HEK293 (cell line): Measurements from ENCODE around the gene WNT16.

ENCODE experiments used
- CTCF ChIA-PET: fragments of 350-600 bp; formaldehyde crosslinking; extraction: SDS; loops from one replicate; lab custom pipeline; 2021; ENCODE audit warnings: antibody characterized with exemption; lab: Yijun Ruan, JAX
- POLR2A ChIA-PET: fragments of 300-600 bp; formaldehyde crosslinking; extraction: SDS; loops from one replicate; lab custom pipeline; 2020; ENCODE audit warnings: antibody characterized with exemption, inconsistent platforms; lab: Yijun Ruan, JAX
- H3K27ac ChIP-seq: fragments of 200-500 bp; sonication (Bioruptor generic); 2 replicates; pipeline ENCODE4 v1.5.1; 2014; ENCODE audit warnings: low read depth, low read length, control low read depth, inconsistent platforms; ENCODE audit errors: extremely low read depth
- H3K36me3 ChIP-seq, 2 experiments: fragments of 200-500 bp in 1 of 2; sonication (Bioruptor generic) in 1 of 2; 1 replicate in 1 of 2; 2 replicates in 1 of 2; pipeline ENCODE4 v1.5.1; 2014 to 2017; ENCODE audit warnings: inconsistent platforms in 2 of 2, low read length in 2 of 2; ENCODE audit not compliant: control insufficient read depth in 2 of 2, insufficient read depth in 1 of 2
- H3K4me1 ChIP-seq: fragments of 200-500 bp; sonication (Bioruptor generic); 2 replicates; pipeline ENCODE4 v1.5.1; 2014; ENCODE audit warnings: mild to moderate bottlenecking, low read length, inconsistent platforms; ENCODE audit not compliant: control insufficient read depth, insufficient read depth
- H3K4me3 ChIP-seq: 2 replicates; pipeline ENCODE4 v1.5.1; 2011; ENCODE audit warnings: low read depth, mild to moderate bottlenecking, control low read depth, low read length, moderate library complexity
- H3K9me3 ChIP-seq: fragments of 200-500 bp; sonication (Bioruptor generic); 2 replicates; pipeline ENCODE4 v1.5.1; 2014; ENCODE audit warnings: low read depth, low read length, inconsistent platforms; ENCODE audit not compliant: control insufficient read depth, insufficient read depth
- BCL11B ChIP-seq: fragments of 450-650 bp; formaldehyde crosslinking; IDR thresholded peaks from 2 replicates; pipeline ENCODE4 v1.5.1; 2016; ENCODE audit warnings: low read depth, missing biosample characterization, missing genetic modification characterization
- ELK4 ChIP-seq: IDR thresholded peaks from 2 replicates; pipeline ENCODE4 v1.6.1; 2011; ENCODE audit warnings: mild to moderate bottlenecking, low read depth, low read length, borderline replicate concordance
- MEIS1 ChIP-seq: sonication (generic); formaldehyde crosslinking; IDR thresholded peaks from 2 replicates; pipeline ENCODE4 v1.8.1; 2022; ENCODE audit warnings: missing genetic modification reagents, mild to moderate bottlenecking, borderline replicate concordance
- YY2 ChIP-seq: fragments of 450-650 bp; formaldehyde crosslinking; IDR thresholded peaks from 2 replicates; pipeline ENCODE4 v1.5.1; 2016; ENCODE audit warnings: missing biosample characterization, missing genetic modification characterization
- ZBTB48 ChIP-seq: fragments of 450-650 bp; formaldehyde crosslinking; IDR thresholded peaks from 2 replicates; pipeline ENCODE4 v1.5.1; 2016; ENCODE audit warnings: missing biosample characterization, missing genetic modification characterization
- ZBTB7A ChIP-seq: fragments of 450-650 bp; formaldehyde crosslinking; IDR thresholded peaks from 2 replicates; pipeline ENCODE4 v1.5.1; 2016; ENCODE audit warnings: low read depth, missing biosample characterization, missing genetic modification characterization
- ZFP37 ChIP-seq: fragments of 450-650 bp; formaldehyde crosslinking; IDR thresholded peaks from 2 replicates; pipeline ENCODE4 v1.5.1; 2016; ENCODE audit warnings: missing biosample characterization, missing genetic modification characterization
- ZFP41 ChIP-seq: fragments of 450-650 bp; formaldehyde crosslinking; IDR thresholded peaks from 2 replicates; pipeline ENCODE4 v1.5.1; 2016; ENCODE audit warnings: missing biosample characterization, missing genetic modification characterization, borderline replicate concordance
- ZNF132 ChIP-seq: fragments of 450-650 bp; formaldehyde crosslinking; IDR thresholded peaks from 2 replicates; pipeline ENCODE4 v1.5.1; 2017; ENCODE audit warnings: missing biosample characterization, missing genetic modification characterization, borderline replicate concordance
- ZNF140 ChIP-seq: fragments of 450-650 bp; formaldehyde crosslinking; IDR thresholded peaks from 2 replicates; pipeline ENCODE4 v1.5.1; 2016; ENCODE audit warnings: missing biosample characterization, missing genetic modification characterization
- ZNF157 ChIP-seq: fragments of 450-650 bp; formaldehyde crosslinking; IDR thresholded peaks from 2 replicates; pipeline ENCODE4 v1.5.1; 2016; ENCODE audit warnings: missing biosample characterization, missing genetic modification characterization
- ZNF404 ChIP-seq: fragments of 450-650 bp; formaldehyde crosslinking; IDR thresholded peaks from 2 replicates; pipeline ENCODE4 v1.5.1; 2017; ENCODE audit warnings: missing biosample characterization, missing genetic modification characterization
- ZNF423 ChIP-seq: fragments of 450-650 bp; formaldehyde crosslinking; IDR thresholded peaks from 2 replicates; pipeline ENCODE4 v1.5.1; 2016; ENCODE audit warnings: missing biosample characterization, missing genetic modification characterization
- ZNF580 ChIP-seq: fragments of 450-650 bp; formaldehyde crosslinking; IDR thresholded peaks from 2 replicates; pipeline ENCODE4 v1.5.1; 2016; ENCODE audit warnings: missing biosample characterization, missing genetic modification characterization
- ZNF585B ChIP-seq: fragments of 450-650 bp; formaldehyde crosslinking; IDR thresholded peaks from 2 replicates; pipeline ENCODE4 v1.5.1; 2016; ENCODE audit warnings: missing biosample characterization, missing genetic modification characterization
- ZNF654 ChIP-seq: fragments of 450-650 bp; formaldehyde crosslinking; IDR thresholded peaks from 2 replicates; pipeline ENCODE4 v1.5.1; 2016; ENCODE audit warnings: low read depth, missing biosample characterization, missing genetic modification characterization
- ZNF664 ChIP-seq: fragments of 450-650 bp; formaldehyde crosslinking; IDR thresholded peaks from 2 replicates; pipeline ENCODE4 v1.5.1; 2016; ENCODE audit warnings: missing biosample characterization, missing genetic modification characterization
- ZNF701 ChIP-seq: fragments of 450-650 bp; formaldehyde crosslinking; IDR thresholded peaks from 2 replicates; pipeline ENCODE4 v1.5.1; 2016; ENCODE audit warnings: missing biosample characterization, missing genetic modification characterization
- ZNF707 ChIP-seq: fragments of 450-650 bp; formaldehyde crosslinking; IDR thresholded peaks from 2 replicates; pipeline ENCODE4 v1.5.1; 2016; ENCODE audit warnings: missing biosample characterization, missing genetic modification characterization
- ZNF791 ChIP-seq: fragments of 450-650 bp; formaldehyde crosslinking; IDR thresholded peaks from 2 replicates; pipeline ENCODE4 v1.5.1; 2016; ENCODE audit warnings: missing biosample characterization, missing genetic modification characterization
- ZNF843 ChIP-seq: fragments of 450-650 bp; formaldehyde crosslinking; IDR thresholded peaks from 2 replicates; pipeline ENCODE4 v1.5.1; 2016; ENCODE audit warnings: missing biosample characterization, missing genetic modification characterization
- TF ChIP-seq, protein P1 (sequence below): fragments of 450-650 bp; formaldehyde crosslinking; IDR thresholded peaks from 2 replicates; pipeline ENCODE4 v1.5.1; 2016; ENCODE audit warnings: missing biosample characterization, missing genetic modification characterization

WNT16 gene

DNA sequence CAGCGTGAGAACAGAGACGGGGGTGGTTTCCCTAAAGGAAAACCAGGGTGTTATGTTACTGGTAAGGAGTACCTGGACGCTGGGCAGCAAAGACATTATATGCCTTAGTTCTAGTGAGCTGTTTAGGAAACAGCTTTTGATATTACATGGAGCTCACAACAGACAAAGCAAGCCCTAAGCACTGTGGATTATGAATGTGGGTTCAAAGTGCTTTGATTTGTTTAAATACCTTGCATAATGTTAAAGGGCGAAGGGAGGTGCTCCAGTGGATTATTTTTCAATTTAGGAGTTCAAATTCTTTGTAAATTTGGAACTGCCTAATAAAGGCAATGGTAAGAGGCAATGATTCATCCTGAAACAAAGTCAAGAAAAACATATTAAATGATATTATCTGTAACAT lies 13.8 kb downstream of the WNT16 start (continued):
- TF ChIP-seq ZNF701, result no peak
- no peak for TF ChIP-seq ZFP37 (tag by site-specific recombination)
- no peak for TF ChIP-seq ZBTB7A (tag by site-specific recombination)

DNA sequence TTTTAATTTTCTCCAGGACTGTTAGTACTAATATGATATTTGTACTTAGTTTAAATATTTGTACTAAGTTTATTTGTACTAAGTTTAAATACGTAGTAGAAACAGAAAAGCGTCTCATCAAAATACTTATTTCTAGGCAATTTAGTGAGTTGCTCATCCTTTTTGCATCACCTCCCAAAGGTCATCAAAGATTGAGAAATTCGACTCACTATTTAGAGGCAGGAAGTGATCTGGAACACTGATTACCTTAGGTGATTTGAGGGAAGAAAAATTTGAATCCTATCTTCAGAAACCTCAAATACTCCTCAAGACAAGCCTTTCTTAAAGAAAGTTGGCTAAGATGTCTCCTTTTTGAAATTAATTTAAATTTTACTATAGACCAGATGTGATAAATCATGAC lies 14.5 kb downstream of the WNT16 start:
- Histone ChIP-seq H3K36me3 (peaks cover 0 to 6% of the 10 kb centered on the region in 2 experiments; a peak in 1 of 3 replicates), H3K27ac (no peak overlapping the region), H3K9me3 (no peaks in the 10 kb centered on the region), H3K4me3 (no peak overlapping the region), H3K4me1 (no peaks in the 10 kb centered on the region)
- ChIA-PET POLR2A (no interaction called here), CTCF (interaction anchor here (1.5 kb wide), 1 partner anchor 23 kb away, joined by 5 read pairs; no protein-coding TSS in a partner anchor)
- TF ChIP-seq ZNF707 (tag by site-specific recombination) (no peak), ZNF132 (tag by site-specific recombination) (no peak), ZNF580 (tag by site-specific recombination) (no peak)
- TF ChIP-seq, protein P1, sequence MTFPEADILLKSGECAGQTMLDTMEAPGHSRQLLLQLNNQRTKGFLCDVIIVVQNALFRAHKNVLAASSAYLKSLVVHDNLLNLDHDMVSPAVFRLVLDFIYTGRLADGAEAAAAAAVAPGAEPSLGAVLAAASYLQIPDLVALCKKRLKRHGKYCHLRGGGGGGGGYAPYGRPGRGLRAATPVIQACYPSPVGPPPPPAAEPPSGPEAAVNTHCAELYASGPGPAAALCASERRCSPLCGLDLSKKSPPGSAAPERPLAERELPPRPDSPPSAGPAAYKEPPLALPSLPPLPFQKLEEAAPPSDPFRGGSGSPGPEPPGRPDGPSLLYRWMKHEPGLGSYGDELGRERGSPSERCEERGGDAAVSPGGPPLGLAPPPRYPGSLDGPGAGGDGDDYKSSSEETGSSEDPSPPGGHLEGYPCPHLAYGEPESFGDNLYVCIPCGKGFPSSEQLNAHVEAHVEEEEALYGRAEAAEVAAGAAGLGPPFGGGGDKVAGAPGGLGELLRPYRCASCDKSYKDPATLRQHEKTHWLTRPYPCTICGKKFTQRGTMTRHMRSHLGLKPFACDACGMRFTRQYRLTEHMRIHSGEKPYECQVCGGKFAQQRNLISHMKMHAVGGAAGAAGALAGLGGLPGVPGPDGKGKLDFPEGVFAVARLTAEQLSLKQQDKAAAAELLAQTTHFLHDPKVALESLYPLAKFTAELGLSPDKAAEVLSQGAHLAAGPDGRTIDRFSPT (tag by site-specific recombination), result no peak

GRCh38 chr7:121344093-121344492 lies 15.3 kb downstream of the WNT16 start:
- H3K9me3 ChIP-seq, result no peaks in the 10 kb centered on the region
- TF ChIP-seq ZFP37 (tag by site-specific recombination) (no peak), YY2 (tag by site-specific recombination) (no peak), ZNF404 (no peak), ZFP41 (tag by site-specific recombination) (no peak), ELK4 (no peak), ZNF791 (no peak), MEIS1 (CRISPR knock-in tag) (no peak)
- H3K4me1 ChIP-seq, result no peaks in the 10 kb centered on the region
- CTCF ChIA-PET, result interaction anchor here (1.0 to 1.5 kb wide), 2 partner anchors 23 to 203 kb away, joined by 3 to 5 read pairs; no protein-coding TSS in a partner anchor
- no peak overlapping the region for H3K4me3 ChIP-seq
- H3K36me3 ChIP-seq, result peaks cover 0 to 6% of the 10 kb centered on the region in 2 experiments; a peak in 1 of 3 replicates
- no peak overlapping the region for H3K27ac ChIP-seq
- POLR2A ChIA-PET, result no interaction called here

DNA sequence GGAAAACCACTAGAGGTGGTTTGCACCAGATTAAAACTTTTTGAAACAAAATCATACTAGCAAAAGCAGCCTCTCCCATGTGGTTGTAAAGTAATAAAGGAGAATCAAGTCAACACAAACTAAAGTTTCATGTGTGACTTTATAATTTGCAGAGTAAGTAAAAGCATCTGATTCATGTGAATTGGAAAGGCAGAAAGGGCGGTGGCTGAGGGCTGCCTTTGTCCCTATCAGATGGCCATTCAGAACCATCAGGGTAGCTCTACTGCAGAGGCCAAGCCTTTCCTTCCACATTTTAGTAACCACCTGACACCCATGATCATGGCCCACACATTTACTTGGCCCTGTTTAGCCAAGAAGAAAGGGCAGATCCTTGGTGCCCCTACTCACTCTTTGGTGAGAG lies 15.7 kb downstream of the WNT16 start:
- no peaks in the 10 kb centered on the region for H3K9me3 ChIP-seq
- no peak overlapping the region for H3K4me3 ChIP-seq
- ChIA-PET POLR2A (no interaction called here), CTCF (interaction anchor here (1.0 to 1.5 kb wide), 2 partner anchors 22 to 203 kb away, joined by 3 to 5 read pairs; no protein-coding TSS in a partner anchor)
- H3K36me3 ChIP-seq, result peaks cover 0 to 6% of the 10 kb centered on the region in 2 experiments; a peak in 1 of 3 replicates
- no peak overlapping the region for H3K27ac ChIP-seq
- H3K4me1 ChIP-seq, result no peaks in the 10 kb centered on the region
- TF ChIP-seq ZBTB48 (tag by site-specific recombination) (no peak), ZNF157 (tag by site-specific recombination) (no peak), ZNF654 (tag by site-specific recombination) (no peak), ZNF664 (tag by site-specific recombination) (no peak), ZNF423 (tag by site-specific recombination) (no peak), ZNF140 (no peak), ZNF843 (tag by site-specific recombination) (no peak), BCL11B (tag by site-specific recombination) (no peak), ZNF585B (tag by site-specific recombination) (no peak)
